HG02840 (cell line): ENCODE data around the gene TRIM52.
A peak's percentile ranks its signal among the peaks of the same experiment; 100 is the strongest.

Experiments
- ATAC-seq: cut with Tn5 transposase; IDR thresholded peaks from one replicate; pipeline ENCODE4 v1.9.1; 2021; ENCODE audit warnings: mild to moderate bottlenecking, moderate library complexity, moderate number of reproducible peaks; ENCODE audit not compliant: unreplicated experiment, low FRiP score

TRIM52 gene

GRCh38 chr5:181234455-181235306, 26.3 kb downstream of the TRIM52 start:
- no peak for ATAC-seq

- no peak for ATAC-seq
Measured at GRCh38 chr5:181233801-181234454, 27.0 kb downstream of the TRIM52 start.

GRCh38 chr5:181233088-181233800, 27.7 kb downstream of the TRIM52 start:
- no peak for ATAC-seq

DNA sequence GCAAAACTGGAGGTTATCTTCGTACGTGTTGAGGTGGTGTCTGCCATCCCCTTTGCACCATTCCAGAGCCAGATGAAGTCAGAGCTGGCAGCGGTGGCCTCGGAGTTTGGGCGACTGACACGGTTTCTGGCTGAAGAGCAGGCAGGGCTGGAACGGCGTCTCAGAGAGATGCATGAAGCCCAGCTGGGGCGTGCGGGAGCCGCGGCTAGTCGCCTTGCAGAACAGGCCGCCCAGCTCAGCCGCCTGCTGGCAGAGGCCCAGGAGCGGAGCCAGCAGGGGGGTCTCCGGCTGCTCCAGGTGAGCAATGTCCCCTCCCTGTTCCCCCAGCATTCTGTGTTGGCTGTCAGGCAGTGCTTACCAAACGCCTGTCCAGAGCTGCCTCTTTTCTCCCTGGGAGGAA, 28.4 kb downstream of the TRIM52 start:
- ATAC-seq = no peak

DNA sequence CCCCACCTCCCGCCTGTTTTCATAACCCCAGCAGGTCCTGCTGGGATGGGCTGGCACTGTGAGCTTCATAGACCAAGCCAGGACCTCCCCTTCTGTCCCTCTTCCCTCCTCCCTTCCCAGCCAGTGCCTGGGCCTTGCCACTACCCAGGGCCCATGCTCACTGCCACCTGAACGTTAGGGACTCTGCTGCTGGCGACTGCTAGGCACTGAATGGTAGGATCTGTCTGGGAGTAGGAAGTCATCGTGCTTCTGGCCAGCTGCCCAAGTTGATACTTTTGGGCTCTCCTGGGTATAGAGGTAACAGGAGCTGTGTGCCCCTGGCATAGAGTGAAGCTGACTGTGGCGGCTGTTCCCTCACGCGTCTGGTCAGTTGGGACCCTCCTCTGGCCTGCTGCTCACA, 29.5 kb downstream of the TRIM52 start:
- no peak for ATAC-seq

- ATAC-seq = no peak
Measured at GRCh38 chr5:181230551-181230950, 30.4 kb downstream of the TRIM52 start.

DNA sequence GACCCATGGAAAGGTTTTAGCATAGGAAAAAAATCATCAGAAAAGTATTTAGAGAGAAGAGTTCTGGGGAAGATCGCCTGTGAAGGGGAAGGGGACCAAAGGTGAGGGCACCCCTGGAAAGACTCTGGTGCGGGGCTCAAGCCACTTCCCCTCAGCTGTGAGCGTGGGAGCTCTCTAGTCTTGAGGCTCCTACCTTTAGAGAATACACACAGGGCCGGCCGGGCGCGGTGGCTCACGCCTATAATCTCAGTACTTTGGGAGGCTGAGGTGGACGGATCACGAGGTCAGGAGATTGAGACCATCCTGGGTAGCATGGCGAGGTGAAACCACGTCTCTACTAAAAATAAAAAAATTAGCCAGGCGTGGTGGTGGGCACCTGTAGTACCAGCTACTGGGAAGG, 30.9 kb downstream of the TRIM52 start:
- ATAC-seq = no peak

DNA sequence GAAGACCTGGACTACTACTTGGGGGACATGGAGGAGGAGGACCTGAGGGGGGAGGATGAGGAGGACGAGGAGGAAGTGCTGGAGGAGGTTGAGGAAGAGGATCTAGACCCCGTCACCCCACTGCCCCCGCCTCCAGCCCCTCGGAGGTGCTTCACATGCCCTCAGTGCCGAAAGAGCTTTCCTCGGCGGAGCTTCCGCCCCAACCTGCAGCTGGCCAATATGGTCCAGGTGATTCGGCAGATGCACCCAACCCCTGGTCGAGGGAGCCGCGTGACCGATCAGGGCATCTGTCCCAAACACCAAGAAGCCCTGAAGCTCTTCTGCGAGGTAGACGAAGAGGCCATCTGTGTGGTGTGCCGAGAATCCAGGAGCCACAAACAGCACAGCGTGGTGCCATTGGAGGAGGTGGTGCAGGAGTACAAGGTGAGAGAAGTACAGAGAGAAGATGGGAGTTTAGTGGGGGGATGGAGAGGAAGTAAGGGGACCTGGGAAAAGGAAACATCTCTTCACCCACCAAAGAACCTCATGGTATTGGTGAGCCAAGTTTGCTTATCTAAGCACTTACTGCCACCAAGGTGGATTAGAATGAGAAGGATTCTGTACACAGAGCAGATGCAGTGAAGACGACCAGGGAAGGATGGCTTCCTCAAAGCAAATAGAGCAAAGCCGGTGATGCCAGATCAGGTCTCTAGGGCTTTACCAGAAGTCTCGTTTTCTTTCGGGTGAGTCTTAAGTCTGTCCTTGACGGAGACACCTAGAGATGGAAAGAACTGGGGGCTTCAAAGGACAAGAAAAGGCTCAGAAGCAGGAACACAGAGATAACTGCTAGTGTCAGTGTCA, 36.3 kb downstream of the TRIM52 start:
- ATAC-seq = no peak

DNA sequence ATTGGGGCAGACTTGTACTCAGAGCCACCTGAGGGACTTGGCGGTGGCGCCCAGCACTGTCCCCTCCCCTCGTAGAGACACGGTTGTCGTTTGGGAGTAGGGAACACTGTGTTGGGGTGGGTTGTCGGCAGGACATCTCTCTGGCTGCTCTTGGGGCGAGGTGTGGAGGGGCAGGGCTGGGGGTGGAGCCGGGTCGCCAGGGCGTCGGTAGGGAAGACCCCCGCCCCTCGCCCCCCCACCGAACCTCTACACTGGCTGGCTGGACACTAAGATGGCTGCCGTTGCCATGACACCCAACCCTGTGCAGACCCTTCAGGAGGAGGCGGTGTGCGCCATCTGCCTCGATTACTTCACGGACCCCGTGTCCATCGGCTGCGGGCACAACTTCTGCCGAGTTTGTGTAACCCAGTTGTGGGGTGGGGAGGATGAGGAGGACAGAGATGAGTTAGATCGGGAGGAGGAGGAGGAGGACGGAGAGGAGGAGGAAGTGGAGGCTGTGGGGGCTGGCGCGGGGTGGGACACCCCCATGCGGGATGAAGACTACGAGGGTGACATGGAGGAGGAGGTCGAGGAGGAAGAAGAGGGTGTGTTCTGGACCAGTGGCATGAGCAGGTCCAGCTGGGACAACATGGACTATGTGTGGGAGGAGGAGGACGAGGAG, 37.1 kb downstream of the TRIM52 start:
- ATAC-seq = peak; percentile 1

DNA sequence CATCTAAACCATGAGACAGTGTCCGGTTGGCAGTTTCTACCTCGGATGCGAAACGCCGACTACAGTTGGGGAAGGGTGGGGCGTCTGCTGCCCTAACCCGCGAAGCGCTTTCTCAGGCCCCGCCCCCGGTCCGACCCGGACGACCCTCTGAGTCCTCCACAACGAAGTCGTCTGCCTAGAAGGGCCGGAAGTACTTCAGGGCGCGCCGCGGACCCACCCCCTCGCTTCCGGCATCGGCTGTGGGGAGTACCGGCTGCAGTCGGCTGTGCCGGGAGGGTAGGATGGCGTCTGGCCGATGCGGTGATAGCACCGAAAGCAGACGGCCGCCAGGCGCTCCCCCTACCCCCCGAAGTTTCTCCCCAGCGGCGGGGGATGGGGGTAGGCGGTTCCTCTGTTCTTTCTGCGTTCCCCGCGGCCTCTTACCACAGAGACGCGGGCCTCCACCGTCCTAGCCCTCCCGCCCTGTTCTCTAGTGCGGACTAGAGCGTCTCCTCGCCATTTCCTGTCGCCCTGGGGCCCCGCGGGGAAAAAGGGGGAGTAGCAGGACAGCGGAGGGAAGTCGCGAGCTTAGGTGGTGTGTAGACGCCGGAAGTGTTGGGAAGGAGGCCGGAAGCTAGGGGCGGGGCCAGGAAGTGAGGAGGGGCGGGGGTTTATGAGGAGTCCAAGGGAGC, 37.8 kb downstream of the TRIM52 start, which contains the start of gene TRIM41:
TSS of gene TRIM41 (plus strand) at position 224 of the 671 bp plus-strand sequence. CDS start 719 bp downstream, outside the sequence.
- peak; percentile 63 for ATAC-seq

DNA sequence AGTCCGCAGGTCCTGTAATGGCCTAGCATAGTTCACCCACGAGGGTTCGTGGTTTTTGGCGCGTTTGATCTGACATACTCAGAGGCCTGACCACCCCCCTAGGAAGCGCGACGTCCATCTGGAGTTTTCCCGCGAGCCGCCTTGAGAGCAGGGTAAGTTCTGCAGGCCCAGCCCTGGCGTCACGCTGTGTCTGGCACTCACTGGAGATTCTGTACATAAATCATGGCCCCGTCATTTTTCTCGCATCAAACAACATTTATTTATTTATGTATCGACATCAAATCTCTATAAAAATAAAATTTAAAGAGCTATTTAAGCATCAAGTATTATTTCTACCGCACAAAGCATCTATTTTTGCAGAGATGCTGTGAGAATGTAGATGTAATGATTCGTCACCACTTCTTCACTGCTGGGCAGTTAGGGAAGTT, 38.3 kb downstream of the TRIM52 start:
- peak; percentile 1 for ATAC-seq

DNA sequence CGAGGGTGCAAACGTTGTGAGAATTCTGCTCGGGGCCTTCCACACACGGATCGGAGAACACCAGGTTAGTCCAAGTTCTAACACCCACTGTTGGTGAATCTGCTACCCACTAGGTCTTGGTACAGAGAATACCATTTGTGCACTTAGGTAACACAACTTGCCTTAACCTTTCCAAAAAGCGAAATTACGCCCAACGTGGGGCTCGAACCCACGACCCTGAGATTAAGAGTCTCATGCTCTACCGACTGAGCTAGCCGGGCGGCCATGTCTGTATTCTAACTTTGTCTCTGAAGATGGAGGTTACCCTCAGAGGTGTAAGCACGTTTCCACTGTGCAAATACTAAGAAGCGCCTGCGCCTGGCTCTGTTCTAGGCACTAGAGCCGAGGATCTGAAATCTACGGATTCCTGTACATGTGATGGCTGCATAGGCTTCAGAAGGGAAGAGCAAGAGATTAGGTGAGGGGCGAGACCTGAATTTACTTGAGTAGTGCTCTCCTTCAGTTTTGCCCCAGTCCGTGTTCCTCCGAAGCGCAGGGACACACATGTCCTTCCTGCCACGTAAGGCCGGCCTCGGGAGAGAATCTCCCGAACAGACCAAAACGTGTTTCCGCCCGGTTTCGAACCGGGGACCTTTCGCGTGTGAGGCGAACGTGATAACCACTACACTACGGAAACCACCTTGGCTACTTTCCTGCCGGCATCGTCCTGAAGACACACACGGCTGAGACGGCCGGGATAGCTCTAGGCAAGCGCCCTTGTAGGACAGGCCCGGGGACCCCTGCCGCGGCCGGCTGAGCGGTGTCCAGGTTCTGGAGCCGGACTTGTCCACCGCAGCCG, 38.9 kb downstream of the TRIM52 start:
- ATAC-seq = peak; percentile 32

DNA sequence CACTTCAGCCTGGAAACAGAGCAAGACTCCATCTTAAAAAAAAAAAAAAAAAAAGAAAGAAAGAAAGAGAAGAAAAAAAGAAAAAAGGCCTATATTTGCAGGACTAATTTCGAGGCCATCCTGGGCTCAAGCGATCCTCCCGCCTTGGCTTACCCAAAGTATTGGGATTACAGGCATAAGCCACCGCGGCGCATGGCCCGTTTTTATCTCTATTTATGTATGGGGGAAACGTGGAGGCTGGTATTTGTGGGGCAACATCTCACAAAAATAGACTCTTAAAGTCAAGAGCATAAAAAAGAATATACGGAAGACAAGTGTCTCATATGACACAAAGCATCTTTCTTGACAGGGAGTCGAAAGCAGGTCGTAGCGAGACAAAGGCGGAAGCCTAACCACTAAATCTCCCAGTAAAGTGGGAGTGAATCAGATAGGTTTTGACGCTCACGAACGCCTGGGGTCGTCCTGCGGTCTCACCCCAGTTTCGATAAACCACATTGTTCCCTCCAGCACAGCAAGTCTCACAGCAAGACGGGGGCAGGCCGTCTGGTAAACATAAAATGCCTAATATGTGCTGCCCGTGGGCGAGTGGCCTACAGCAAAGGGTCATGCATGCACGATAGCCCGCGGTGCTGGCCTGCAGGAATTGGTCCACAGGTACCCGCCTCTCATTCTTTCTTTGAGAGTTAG, 39.7 kb downstream of the TRIM52 start:
- ATAC-seq = no peak

DNA sequence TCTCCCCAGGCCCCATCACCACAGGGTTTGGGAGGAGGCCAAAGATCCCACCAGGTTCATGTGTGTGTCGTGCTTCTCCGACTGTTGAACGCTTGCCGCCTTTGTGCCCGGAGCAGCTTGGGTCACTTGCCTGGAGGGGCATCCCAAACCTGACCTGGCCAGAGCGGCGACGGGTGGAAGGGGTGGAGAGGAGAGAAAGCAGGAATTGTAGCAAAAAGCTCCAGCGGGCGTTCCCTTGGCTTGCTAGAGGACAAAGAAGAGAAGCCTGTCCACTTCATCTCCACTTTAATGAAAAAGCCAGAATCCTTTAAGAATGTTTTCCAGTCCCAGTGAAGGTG, 40.8 kb downstream of the TRIM52 start:
- ATAC-seq = no peak

DNA sequence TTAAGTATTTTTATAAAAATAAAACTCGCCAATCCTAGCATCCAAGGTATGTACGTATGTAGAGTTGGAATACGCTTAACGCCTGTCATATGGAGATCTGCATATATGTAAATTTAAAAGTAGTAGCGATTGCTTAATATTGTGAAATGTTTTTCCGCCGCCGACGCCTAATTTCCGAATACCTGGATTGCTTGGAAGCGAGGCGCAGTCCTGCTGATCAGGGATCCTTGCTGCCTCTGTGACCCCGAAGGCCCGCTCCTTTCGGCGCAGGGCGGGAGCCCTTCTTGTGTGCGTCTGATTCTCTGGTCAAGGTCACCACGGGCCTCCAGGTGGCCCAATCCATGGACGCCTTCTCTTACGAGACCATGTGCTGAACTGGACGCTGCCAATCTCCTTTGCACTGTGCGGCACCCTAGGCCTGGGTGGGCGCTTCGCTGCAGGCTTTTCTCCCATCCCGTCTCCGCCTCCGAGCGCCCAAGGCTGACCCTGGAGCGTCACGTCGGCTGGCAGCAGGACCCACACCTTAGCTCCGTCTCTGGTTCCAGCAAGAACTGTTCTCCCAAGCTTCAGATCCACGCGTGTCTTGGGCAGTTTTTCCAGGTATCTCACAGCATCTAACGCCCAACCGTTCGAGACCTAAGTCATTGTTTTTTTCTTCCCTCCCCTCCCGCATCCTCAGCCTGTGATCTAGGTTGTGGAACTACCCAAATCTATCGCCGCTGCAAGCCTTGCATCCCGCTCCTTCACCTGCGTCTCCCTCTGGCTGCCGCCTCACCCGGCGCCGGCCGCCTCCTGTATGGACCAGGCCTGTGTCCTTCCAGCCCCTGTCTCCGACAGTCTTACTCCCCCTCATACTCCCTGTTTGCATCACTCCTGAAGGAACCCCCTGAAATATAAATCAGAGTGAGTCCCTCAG, 41.4 kb downstream of the TRIM52 start:
- ATAC-seq = no peak

GRCh38 chr5:181218795-181219124, 42.2 kb downstream of the TRIM52 start:
- ATAC-seq = no peak

DNA sequence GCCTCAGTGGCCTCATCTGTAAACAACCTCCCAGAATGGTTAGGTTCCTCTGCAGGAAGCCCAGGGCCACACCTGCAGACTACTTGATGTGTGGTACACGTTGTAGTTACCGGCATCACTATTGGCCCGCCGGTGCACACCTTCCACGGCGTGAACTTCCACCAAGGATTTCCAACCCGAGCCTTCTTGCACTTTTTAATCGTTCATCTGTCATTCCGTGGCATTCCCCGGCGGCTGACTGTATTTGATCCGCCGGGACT, 43.2 kb downstream of the TRIM52 start:
- ATAC-seq = no peak
